H1 (cell line): ENCODE results near the gene OSBPL2.

Source experiments
- ATF2 ChIP-seq: IDR thresholded peaks from 2 replicates; pipeline ENCODE4 v1.6.1; 2012; ENCODE audit warnings: low read length, inconsistent platforms
- CHD2 ChIP-seq: IDR thresholded peaks from 2 replicates; pipeline ENCODE4 v1.6.1; 2012; ENCODE audit warnings: low read length, improper control_type of control experiment
- CTCF ChIP-seq, 3 experiments: IDR thresholded peaks; 1 replicate in 2 of 3; 2 replicates in 1 of 3; pipeline versions ENCODE4 v1.5.1 to v1.6.1; 2011; ENCODE audit warnings: low read length in 3 of 3, mild to moderate bottlenecking in 3 of 3, inconsistent platforms in 2 of 3, low read depth in 1 of 3, moderate library complexity in 1 of 3; ENCODE audit not compliant: insufficient read depth in 1 of 3; ENCODE audit errors: control extremely low read depth in 1 of 3
- EZH2 ChIP-seq: fragments of 200-600 bp; sonication (generic); IDR thresholded peaks from 2 replicates; pipeline ENCODE4 v1.7.1; 2012; ENCODE audit warnings: low read depth, mild to moderate bottlenecking, moderate library complexity, low read length, inconsistent platforms; ENCODE audit not compliant: severe bottlenecking
- JUN ChIP-seq: IDR thresholded peaks from 2 replicates; pipeline ENCODE4 v1.6.1; 2011; ENCODE audit warnings: low read depth, mild to moderate bottlenecking, improper control_type of control experiment, low read length
- POLR2A ChIP-seq, 2 experiments: IDR thresholded peaks; 1 replicate in 1 of 2; 2 replicates in 1 of 2; pipeline ENCODE4 v1.6.1; 2011; ENCODE audit warnings: low read depth in 2 of 2, low read length in 2 of 2, mild to moderate bottlenecking in 2 of 2; ENCODE audit errors: control extremely low read depth in 1 of 2
- POLR2AphosphoS5 ChIP-seq: IDR thresholded peaks from 2 replicates; pipeline ENCODE4 v1.6.1; 2011; ENCODE audit warnings: low read depth, low read length
- SIX5 ChIP-seq: IDR thresholded peaks from 2 replicates; pipeline ENCODE4 v1.6.1; 2011; ENCODE audit warnings: mild to moderate bottlenecking, low read depth, low read length
- SP2 ChIP-seq: IDR thresholded peaks from 2 replicates; pipeline ENCODE4 v1.6.1; 2012; ENCODE audit warnings: mild to moderate bottlenecking, low read length, inconsistent platforms
- SUZ12 ChIP-seq: fragments of 200-600 bp; sonication (generic); IDR thresholded peaks from 2 replicates; pipeline ENCODE4 v1.6.1; 2012; ENCODE audit warnings: mild to moderate bottlenecking, inconsistent platforms, low read length, moderate library complexity, mixed read lengths
- TCF12 ChIP-seq: IDR thresholded peaks from 2 replicates; pipeline ENCODE4 v1.6.1; 2011; ENCODE audit warnings: low read depth, mild to moderate bottlenecking, low read length

GRCh38 chr20:62246431-62246830 lies 8.1 kb downstream of the OSBPL2 start:
- no peak for TF ChIP-seq CHD2
- no peak for TF ChIP-seq CTCF (IDR thresholded peaks at IDR 0.05; ENCODE audit: control extremely low read depth in 1 of 3, insufficient read depth in 1 of 3, low read depth in 1 of 3, low read length in 3 of 3)
- TF ChIP-seq POLR2A (IDR thresholded peaks at IDR 0.05; ENCODE audit: control extremely low read depth in 1 of 2, low read depth in 2 of 2, low read length in 2 of 2), result no peak
- no peak for TF ChIP-seq TCF12
- no peak for TF ChIP-seq SP2
- no peak for TF ChIP-seq SIX5
- no peak for TF ChIP-seq EZH2
- no peak for TF ChIP-seq POLR2AphosphoS5
- no peak for TF ChIP-seq JUN
- TF ChIP-seq ATF2, result no peak
- no peak for TF ChIP-seq SUZ12
